MM.1S (cell line): ENCODE results near the gene HOXD4.

Experiments
- EZH2 ChIP-seq: fragments of 300-600 bp; sonication (generic); optimal IDR thresholded peaks from 2 replicates; pipeline ENCODE3; 2017; ENCODE audit warnings: low read depth, mild to moderate bottlenecking, antibody characterized with exemption, low read length, mixed read lengths
- EZH2phosphoT487 ChIP-seq: fragments of 300-600 bp; sonication (generic); IDR thresholded peaks from 2 replicates; pipeline ENCODE4 v1.6.1; 2018; ENCODE audit warnings: antibody characterized with exemption, low read length
- TF ChIP-seq, protein P1 (sequence below): fragments of 300-600 bp; sonication (generic); IDR thresholded peaks from 2 replicates; pipeline ENCODE4 v1.5.1; 2016; ENCODE audit warnings: antibody characterized with exemption, low read length, mixed read lengths

- TF ChIP-seq, protein P1, sequence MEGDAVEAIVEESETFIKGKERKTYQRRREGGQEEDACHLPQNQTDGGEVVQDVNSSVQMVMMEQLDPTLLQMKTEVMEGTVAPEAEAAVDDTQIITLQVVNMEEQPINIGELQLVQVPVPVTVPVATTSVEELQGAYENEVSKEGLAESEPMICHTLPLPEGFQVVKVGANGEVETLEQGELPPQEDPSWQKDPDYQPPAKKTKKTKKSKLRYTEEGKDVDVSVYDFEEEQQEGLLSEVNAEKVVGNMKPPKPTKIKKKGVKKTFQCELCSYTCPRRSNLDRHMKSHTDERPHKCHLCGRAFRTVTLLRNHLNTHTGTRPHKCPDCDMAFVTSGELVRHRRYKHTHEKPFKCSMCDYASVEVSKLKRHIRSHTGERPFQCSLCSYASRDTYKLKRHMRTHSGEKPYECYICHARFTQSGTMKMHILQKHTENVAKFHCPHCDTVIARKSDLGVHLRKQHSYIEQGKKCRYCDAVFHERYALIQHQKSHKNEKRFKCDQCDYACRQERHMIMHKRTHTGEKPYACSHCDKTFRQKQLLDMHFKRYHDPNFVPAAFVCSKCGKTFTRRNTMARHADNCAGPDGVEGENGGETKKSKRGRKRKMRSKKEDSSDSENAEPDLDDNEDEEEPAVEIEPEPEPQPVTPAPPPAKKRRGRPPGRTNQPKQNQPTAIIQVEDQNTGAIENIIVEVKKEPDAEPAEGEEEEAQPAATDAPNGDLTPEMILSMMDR = no peak
- TF ChIP-seq EZH2phosphoT487 (no peak), EZH2 (no peak)
Observed at GRCh38 chr2:176146101-176146500, 5.2 kb upstream of the HOXD4 start.
